LHCN-M2 (cell line): ENCODE measurements around the gene PSMB1. TPM values are rescaled to one million over a fixed set of nuclear protein-coding genes. Genes with fewer than 3 reads are reported as not detected.
A peak's percentile ranks its signal among the peaks of the same experiment; 100 is the strongest.
"Not testable (repeated sequence)": the region's sequence is repeated elsewhere in the genome, so short reads cannot be mapped to it uniquely, and the experiment has no call there.

Source experiments
- DNase-seq: peaks from one replicate; pipeline ENCODE4 v3.0.0-alpha.2; 2012; ENCODE audit warnings: low read depth
- total RNA-seq: library from RNA; depleted of rRNA; stranded (reverse); fragments of >200 nt; gene quantifications from 2 replicates; pipeline ENCODE4 v1.2.3, GENCODE V29; 2014

PSMB1 gene
- total RNA-seq, 1 experiment from 2014 or later, result 297 TPM

GRCh38 chr6:170536671-170537070 lies 16.4 kb downstream of the PSMB1 start:
- no peak for DNase-seq

DNA sequence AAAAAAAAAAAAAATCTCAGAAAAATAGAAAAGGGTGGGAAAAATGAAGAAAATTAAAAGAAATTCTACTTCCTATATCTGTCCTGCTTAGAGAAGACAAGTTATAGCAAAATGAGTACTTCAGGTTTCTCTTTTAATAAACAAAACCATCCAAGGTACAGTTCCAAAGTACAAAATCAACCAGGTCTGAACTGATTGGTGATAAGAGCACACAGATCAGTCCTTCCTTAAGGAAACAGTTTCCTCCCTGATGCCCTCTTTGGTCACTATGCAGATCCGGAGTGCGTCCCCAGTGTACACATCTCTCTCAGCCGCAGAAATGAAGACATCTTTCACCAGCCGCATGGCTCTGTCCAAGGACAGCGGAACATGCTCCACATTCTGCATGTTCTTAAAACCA lies 18.1 kb downstream of the PSMB1 start:
- no peak for DNase-seq

DNA sequence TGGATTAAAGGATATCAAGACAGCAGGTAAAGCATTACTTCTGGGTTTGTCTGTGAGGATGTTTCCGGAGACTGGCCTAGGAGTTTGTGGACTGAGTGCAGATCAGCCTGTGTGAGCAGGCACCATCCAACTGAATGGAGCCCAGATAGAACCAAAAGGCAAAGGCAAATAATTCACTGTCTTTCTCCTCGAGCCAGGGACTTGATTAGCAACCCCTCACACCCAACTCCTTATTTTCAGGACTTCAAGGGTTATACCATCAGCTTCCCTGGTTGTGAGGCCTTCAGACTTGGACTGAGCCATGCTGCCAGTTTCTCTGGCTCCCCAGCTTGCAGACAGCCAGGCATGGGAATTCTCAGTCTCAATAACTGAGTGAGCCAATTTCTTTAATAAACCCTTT lies 19.3 kb downstream of the PSMB1 start:
- no peak for DNase-seq

DNA sequence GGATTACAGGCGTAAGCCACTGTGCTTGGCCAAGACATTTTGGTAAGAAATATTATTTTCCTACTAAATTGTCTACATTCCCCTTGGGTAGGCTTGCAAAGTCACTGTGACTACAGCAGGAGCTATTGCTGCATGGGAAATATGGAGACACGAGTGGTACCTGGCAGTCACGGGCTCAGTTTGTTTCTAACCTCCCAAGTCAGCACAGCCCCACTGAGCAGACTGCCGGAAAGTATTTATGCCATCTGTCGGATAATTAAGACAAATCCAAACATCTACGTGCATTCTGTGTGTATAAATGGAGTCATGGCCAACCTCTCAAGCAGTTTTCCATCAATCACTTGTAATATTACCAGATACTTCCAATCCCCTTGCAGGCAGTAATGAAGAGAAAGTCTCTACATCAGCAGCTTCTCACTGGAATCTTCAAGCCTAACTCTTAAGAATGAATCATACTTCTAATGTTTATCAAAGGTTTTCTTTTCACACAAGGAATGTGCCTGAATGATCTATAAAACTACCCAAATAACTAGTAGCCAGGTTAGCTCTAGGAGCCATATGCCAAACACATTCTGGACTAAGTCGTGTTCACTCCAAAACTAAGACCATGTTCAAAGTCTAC lies 20.1 kb downstream of the PSMB1 start:
- DNase-seq, result no peak

GRCh38 chr6:170529839-170530469 lies 23.2 kb downstream of the PSMB1 start:
- peak; percentile 76 for DNase-seq

DNA sequence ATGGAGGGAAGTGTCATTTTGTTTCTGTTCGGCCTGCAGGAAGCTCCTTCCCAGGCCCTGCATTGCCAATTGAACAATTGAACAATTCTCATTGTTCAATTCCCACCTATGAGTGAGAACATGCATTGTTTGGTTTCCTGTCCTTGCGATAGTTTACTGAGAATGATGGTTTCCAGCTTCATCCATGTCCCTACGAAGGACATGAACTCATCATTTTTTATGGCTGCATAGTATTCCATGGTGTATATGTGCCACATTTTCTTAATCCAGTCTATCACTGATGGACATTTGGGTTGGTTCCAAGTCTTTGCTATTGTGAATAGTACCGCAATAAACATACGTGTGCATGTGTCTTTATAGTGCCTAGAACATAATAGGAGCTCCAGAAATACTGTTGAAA lies 25.1 kb downstream of the PSMB1 start:
- DNase-seq, result not testable (repeated sequence)

DNA sequence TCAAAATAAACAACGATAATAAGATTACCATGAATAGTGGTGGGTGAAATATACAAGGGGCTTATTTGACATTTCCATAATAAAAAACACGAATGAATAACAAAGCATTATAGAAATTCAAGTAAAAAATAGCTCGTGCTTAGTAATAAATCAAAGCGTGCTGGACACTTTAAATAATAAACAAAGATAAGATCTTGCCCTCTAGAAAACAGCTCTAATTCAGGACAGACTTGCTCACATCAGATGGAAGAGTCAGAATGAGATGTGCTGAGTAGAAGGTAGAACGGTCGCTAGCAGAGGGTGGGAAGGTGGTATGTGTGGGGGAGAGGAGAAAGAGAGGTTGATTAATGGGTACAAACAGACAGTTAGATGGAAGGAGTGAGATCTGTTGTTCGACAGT lies 27.3 kb downstream of the PSMB1 start:
- DNase-seq, result no peak

DNA sequence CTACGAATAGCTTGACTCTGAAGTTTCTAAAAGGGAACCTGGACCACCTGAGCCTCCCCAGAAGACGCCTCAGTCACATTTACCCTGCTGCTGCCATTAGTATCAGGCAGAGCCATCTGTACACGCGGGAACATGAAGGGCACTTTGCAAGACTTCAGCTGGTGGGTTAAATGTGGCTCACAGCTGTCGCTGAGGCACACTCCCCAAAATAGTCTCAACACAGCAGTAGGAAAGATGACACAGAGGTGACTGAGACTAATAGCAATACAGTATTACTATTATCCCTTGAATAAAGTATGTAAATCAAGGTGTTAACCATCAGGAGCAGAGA lies 29.0 kb downstream of the PSMB1 start:
- DNase-seq, result peak; percentile 45

- peak; percentile 54 for DNase-seq
Measured at GRCh38 chr6:170523256-170524171, 29.6 kb downstream of the PSMB1 start.

- DNase-seq, result peak; percentile 24
Measured at GRCh38 chr6:170522565-170523183, 30.4 kb downstream of the PSMB1 start.

- peak; percentile 62 for DNase-seq
Measured at GRCh38 chr6:170516783-170517616, 36.1 kb downstream of the PSMB1 start.

DNA sequence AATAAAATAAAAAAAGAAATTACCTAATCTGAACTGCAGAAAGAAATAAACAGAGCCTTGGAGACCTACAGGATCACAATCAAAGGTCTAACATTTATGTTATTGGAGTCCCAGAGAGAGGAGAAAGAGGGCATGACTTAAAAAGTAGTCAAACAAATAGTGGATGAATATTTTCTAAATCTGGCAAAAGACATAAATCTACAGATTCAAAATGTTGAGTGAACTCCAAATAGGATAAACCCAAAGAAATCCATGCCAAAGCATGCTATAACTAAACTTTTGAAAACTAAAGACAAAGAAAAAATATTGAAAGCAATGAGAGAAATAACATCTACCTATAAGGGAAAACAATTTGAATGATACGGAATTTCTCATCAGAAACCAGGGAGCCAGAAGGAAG lies 38.2 kb downstream of the PSMB1 start:
- DNase-seq, result no peak

DNA sequence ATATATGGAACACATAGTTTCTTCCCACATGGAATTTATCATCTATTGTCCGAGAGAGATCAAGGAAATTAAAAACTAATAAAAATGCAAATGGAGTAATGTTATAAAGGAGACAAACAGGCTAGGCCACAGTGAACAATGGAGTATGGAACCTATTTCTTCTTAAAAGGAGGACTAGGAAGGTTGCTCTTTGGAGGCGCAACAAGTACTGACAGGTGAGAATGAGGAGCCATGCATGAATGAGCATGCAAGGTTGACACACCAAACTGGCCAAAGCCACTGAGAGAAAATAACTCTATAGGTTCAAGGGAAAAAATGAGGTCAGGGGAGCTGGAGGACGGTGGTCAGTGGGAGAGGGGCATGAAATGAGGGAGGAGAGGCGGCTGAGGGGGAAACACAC lies 40.9 kb downstream of the PSMB1 start:
- no peak for DNase-seq

DNA sequence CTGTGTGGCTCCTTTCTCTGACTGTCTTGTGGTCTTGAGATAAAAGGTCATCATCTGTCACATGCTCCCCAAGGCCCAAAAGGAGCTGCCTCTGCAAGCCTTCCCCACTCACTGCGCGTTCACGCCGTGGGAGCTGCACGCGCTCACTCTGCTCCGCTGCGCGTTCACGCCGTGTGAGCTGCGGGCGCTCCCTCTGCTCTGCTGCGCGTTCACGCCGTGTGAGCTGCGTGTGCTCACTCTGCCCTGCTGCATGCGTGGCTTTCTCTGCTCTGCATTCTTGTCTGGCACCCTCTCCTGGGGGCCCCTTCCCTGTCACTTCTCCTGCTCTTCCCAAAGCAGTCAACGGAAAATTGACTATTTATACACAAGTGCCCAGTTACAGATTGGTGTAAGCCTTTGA lies 42.5 kb downstream of the PSMB1 start:
- DNase-seq, result no peak

DNA sequence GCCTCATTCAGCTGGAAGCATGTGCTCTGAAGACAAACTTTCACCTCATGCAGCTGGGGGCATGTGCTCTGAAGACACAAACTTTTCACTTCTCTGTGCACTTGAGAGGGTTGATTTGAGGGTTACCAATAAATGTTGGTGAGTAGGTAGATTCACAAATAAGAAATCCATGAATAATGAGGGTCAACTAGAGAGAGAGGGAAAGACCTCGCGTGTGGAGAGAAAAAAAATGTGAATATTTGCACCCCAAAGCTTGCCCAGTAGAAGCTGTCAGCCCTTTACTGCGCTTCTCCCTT lies 43.4 kb downstream of the PSMB1 start:
- no peak for DNase-seq

DNA sequence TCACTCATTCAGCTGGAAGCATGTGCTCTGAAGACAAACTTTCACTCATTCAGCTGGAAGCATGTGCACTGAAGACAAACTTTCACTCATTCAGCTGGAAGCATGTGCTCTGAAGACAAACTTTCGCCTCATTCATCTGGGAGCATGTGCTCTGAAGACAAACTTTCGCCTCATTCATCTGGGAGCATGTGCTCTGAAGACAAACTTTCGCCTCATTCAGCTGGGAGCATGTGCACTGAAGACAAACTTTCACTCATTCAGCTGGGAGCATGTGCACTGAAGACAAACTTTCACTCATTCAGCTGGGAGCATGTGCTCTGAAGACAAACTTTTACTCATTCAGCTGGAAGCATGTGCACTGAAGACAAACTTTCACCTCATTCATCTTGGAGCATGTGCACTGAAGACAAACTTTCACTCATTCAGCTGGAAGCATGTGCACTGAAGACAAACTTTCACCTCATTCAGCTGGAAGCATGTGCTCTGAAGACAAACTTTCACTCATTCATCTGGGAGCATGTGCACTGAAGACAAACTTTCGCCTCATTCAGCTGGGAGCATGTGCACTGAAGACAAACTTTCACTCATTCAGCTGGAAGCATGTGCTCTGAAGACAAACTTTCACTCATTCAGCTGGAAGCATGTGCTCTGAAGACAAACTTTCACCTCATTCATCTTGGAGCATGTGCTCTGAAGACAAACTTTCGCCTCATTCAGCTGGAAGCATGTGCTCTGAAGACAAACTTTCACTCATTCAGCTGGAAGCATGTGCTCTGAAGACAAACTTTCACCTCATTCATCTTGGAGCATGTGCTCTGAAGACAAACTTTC lies 44.0 kb downstream of the PSMB1 start:
- not testable (repeated sequence) for DNase-seq

GRCh38 chr6:170508275-170508674 lies 44.8 kb downstream of the PSMB1 start:
- DNase-seq, result not testable (repeated sequence)

DNA sequence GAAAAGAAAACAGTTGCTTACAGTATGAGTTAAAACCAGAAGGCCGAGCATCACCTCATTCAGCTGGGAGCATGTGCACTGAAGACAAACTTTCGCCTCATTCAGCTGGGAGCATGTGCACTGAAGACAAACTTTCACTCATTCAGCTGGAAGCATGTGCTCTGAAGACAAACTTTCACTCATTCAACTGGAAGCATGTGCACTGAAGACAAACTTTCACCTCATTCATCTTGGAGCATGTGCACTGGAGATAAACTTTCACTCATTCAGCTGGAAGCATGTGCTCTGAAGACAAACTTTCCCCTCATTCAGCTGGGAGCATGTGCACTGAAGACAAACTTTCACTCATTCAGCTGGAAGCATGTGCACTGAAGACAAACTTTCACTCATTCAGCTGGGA lies 45.4 kb downstream of the PSMB1 start:
- not testable (repeated sequence) for DNase-seq

- DNase-seq, result no peak
Measured at GRCh38 chr6:170506446-170506845, 46.7 kb downstream of the PSMB1 start.

DNA sequence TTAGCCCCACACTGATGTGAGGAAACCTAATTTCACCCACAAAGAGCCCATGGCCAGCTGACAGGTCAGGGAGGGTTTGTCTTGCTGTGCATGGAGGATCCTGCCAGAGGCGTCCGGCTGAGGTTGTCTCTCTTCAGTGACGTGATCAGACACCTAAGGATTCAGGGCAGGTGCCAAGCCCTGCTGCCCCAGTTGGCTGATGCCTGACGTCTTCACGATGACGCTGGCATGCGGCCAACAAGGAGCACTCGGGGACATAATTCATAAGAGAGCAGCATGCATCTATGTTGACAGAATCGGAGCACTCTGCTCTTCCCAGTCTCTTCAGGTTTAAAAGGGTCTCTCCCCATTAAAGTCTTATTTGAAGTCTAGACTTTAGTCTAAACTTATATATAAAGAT lies 47.8 kb downstream of the PSMB1 start:
- DNase-seq, result no peak

- no peak for DNase-seq
Measured at GRCh38 chr6:170504479-170504878, 48.6 kb downstream of the PSMB1 start.
